ENCODE data around the gene TMEM218. TPM values are rescaled to one million over a fixed set of nuclear protein-coding genes. Genes with fewer than 3 reads are reported as not detected.
"Not testable (repeated sequence)": the region's sequence is repeated elsewhere in the genome, so short reads cannot be mapped to it uniquely, and the experiment has no call there.

Gene TMEM218
- total and polyA plus RNA-seq, 7 donors: 12.0 to 34.6 (median 23.3) TPM

DNA sequence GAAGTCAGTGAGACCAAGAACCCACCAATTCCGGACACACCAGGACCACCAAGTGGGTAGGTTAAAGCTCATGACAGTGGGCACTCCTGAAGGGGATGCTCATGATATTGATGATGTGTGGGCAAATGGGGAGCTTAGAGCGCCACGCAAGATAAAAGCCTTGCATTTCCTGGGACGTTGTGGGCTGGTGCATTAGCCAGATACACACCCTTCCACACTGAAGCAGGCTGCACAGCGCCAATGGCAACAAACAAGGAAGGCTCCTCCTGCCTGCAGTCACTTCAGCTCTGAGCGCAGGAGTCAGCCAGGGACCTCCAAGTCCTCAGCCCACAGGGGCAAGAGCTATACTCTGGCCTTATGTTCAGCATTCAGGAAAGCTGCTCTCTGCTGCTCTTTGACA is 20.6 kb downstream of the TMEM218 start:
- 83 to 87% methylated on average over 6 of the region's 6 CpGs for WGBS, 2 donors
- H3K9me3 ChIP-seq: no peaks in the 10 kb centered on the region
- intact Hi-C loops (cut with DNase I): loop anchor here (5.0 kb wide), 1 partner anchor 311 kb away; no protein-coding TSS in a partner anchor
- peaks cover 0 to 7% (median 3%) of the 10 kb centered on the region in 4 donors for H3K4me1 ChIP-seq
- no peak for DNase-seq
- H3K36me3 ChIP-seq: peaks cover 0 to 4% (median 1%) of the 10 kb centered on the region in 4 donors
- no peaks in the 10 kb centered on the region for H3K27me3 ChIP-seq
- H3K27ac ChIP-seq: no peak overlapping the region
- TF ChIP-seq POLR2A (IDR thresholded peaks at IDR 0.05) (no peak), EP300 (IDR thresholded peaks at IDR 0.05) (no peak), POLR2AphosphoS5 (IDR thresholded peaks at IDR 0.05) (no peak)
- TF ChIP-seq, protein P1, sequence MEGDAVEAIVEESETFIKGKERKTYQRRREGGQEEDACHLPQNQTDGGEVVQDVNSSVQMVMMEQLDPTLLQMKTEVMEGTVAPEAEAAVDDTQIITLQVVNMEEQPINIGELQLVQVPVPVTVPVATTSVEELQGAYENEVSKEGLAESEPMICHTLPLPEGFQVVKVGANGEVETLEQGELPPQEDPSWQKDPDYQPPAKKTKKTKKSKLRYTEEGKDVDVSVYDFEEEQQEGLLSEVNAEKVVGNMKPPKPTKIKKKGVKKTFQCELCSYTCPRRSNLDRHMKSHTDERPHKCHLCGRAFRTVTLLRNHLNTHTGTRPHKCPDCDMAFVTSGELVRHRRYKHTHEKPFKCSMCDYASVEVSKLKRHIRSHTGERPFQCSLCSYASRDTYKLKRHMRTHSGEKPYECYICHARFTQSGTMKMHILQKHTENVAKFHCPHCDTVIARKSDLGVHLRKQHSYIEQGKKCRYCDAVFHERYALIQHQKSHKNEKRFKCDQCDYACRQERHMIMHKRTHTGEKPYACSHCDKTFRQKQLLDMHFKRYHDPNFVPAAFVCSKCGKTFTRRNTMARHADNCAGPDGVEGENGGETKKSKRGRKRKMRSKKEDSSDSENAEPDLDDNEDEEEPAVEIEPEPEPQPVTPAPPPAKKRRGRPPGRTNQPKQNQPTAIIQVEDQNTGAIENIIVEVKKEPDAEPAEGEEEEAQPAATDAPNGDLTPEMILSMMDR (IDR thresholded peaks at IDR 0.05): no peak
- H3K4me3 ChIP-seq: no peak overlapping the region

DNA sequence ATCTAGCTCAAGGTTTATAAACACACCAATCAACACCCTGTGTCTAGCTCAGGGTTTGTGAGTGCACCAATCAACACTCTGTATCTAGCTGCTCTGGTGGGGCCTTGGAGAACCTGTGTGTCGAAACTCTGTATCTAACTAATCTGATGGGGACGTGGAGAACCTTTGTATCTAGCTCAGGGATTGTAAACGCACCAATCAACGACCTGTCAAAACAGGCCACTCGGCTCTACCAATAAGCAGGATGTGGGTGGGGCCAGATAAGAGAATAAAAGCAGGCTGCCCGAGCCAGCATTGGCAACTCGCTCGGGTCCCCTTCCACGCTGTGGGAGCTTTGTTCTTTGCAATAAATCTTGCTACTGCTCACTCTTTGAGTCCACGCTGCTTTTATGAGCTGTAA is 21.3 kb downstream of the TMEM218 start:
- WGBS, 2 donors: 79 to 87% methylated on average over 10 of the region's 10 CpGs
- not testable (repeated sequence) for H3K9me3 ChIP-seq, H3K27me3 ChIP-seq, H3K4me1 ChIP-seq, H3K36me3 ChIP-seq, DNase-seq, H3K4me3 ChIP-seq, H3K27ac ChIP-seq
- intact Hi-C loops (cut with DNase I): loop anchor here (5.0 kb wide), 1 partner anchor 312 kb away; no protein-coding TSS in a partner anchor

DNA sequence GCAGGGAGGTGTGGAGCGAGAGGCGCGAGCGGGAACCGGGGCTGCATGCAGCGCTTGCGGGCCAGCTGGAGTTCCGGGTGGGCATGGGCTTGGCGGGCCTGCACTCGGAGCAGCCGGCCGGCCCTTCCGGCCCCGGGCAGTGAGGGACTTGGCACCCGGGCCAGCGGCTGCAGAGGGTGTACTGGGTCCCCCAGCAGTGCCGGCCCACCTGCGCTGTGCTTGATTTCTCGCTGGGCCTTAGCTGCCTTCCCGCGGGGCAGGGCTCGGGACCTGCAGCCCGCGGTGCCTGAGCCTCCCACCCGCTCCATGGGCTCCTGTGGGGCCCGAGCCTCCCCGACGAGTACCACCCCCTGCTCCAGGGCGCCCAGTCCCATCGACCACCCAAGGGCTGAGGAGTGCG is 21.9 kb downstream of the TMEM218 start:
- H3K4me1 ChIP-seq; H3K36me3 ChIP-seq; intact Hi-C loops (cut with DNase I); H3K27me3 ChIP-seq; H3K9me3 ChIP-seq; DNase-seq; H3K4me3 ChIP-seq; H3K27ac ChIP-seq: not testable (repeated sequence)
- 91 to 96% methylated on average over 31 of the region's 31 CpGs for WGBS, 2 donors

GRCh38 chr11:125088576-125089455 is 22.6 kb downstream of the TMEM218 start:
- Histone ChIP-seq H3K4me1 (peaks cover 0 to 7% (median 3%) of the 10 kb centered on the region in 4 donors), H3K27me3 (no peaks in the 10 kb centered on the region), H3K9me3 (no peaks in the 10 kb centered on the region), H3K36me3 (peaks cover 0 to 3% (median 0%) of the 10 kb centered on the region in 4 donors), H3K4me3 (no peak overlapping the region), H3K27ac (no peak overlapping the region)
- WGBS, 2 donors: 80 to 82% methylated on average over 20 of the region's 20 CpGs
- DNase-seq: no peak
- intact Hi-C loops (cut with DNase I): no loop called here
- TF ChIP-seq, protein P1 (IDR thresholded peaks at IDR 0.05): no peak

DNA sequence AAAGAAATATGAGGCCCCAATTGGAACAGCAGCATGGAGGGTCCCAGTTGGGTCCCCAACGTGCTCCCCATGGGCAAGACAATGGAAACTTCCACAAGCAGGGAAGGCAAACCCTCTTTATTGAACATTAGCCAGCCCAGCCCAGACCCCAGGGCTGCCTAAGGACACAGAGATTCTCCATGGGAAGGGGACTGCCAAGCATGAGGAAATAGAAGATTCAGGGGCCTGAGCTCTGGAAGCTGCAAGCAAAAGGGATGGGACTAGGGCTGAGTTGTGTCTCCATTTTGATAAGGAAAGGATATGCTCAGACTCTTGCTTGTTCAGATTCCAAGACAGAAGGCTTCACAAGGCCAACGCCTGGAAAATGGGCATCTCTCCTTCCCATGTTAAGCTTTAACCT is 23.3 kb downstream of the TMEM218 start:
- H3K4me1 ChIP-seq: peaks cover 0 to 7% (median 3%) of the 10 kb centered on the region in 4 donors
- no peak overlapping the region for H3K4me3 ChIP-seq
- no peak for DNase-seq
- intact Hi-C loops (cut with DNase I): no loop called here
- TF ChIP-seq POLR2AphosphoS5 (IDR thresholded peaks at IDR 0.05) (no peak), POLR2A (IDR thresholded peaks at IDR 0.05) (no peak), EP300 (IDR thresholded peaks at IDR 0.05) (no peak)
- TF ChIP-seq, protein P1 (IDR thresholded peaks at IDR 0.05): no peak
- no peak overlapping the region for H3K27ac ChIP-seq
- no peaks in the 10 kb centered on the region for H3K9me3 ChIP-seq
- H3K27me3 ChIP-seq: peaks cover 0 to 3% (median 0%) of the 10 kb centered on the region in 3 donors
- 75 to 86% methylated on average over 2 of the region's 2 CpGs for WGBS, 2 donors
- no peaks in the 10 kb centered on the region for H3K36me3 ChIP-seq
